ENCODE data around the gene PTPN11. TPM values are rescaled to one million over a fixed set of nuclear protein-coding genes. Genes with fewer than 3 reads are reported as not detected.

PTPN11 gene
- total and polyA plus RNA-seq, 2 of the 8 experiments (the other 6 are each of a cell fraction or from before 2014, with no cell fraction given), result 28.3 to 133 TPM

DNA sequence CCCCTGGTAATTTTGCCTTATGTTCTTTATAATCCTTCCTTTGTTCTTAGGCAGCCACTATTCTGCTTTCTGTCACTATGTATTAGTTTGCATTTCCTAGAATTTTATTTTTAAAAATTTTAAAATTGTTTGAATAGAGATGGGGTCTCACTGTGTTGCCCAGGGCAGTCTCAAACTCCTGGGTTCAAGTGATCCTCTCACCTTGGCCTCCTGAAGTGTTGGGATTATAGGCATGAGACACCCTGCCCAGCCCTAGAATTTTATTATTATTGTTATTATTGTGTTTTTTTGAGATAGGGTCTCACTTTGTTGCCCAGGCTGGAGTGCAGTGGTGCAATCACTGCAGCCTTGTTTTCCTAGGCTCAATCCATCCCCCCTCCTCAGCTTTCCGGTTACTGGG lies 2.6 kb downstream of the PTPN11 start:
- Histone ChIP-seq H3K4me3 (ENCODE audit: extremely low read depth in 1 of 4, insufficient read depth in 2 of 4, low read depth in 3 of 4, low read length in 4 of 4) (no peak overlapping the region), H3K79me2 (ENCODE audit: control insufficient read depth in 1 of 2, insufficient read depth in 2 of 2, low read length in 2 of 2) (peaks cover 13 to 71% of the 10 kb centered on the region in 2 experiments), H4K91ac (replicated peaks; ENCODE audit: insufficient read length, low read length) (no peak overlapping the region), H3K23me2 (ENCODE audit: low read depth, low read length) (0 out of 2 replicates have a peak, but pooled peaks cover 2% of the 10 kb centered on the region), H3K9me3 (ENCODE audit: insufficient read depth in 2 of 2, low read depth in 1 of 2, low read length in 1 of 2) (no peaks in the 10 kb centered on the region), H2BK5ac (ENCODE audit: low read depth, low read length) (no peak overlapping the region), H3K14ac (ENCODE audit: insufficient read length) (no peak overlapping the region), H2AK5ac (ENCODE audit: low read depth, low read length) (no peak overlapping the region), H2BK120ac (replicated peaks; ENCODE audit: low read depth, low read length) (no peak overlapping the region), H3K23ac (ENCODE audit: insufficient read length) (no peak overlapping the region), H3K18ac (ENCODE audit: extremely low read depth, low read length) (no peak overlapping the region), H3K4me1 (replicated peaks in 1 of 4; ENCODE audit: control insufficient read depth in 3 of 4, insufficient read depth in 4 of 4, low read length in 3 of 4) (no peaks in the 10 kb centered on the region), H3K79me1 (ENCODE audit: low read depth, low read length) (peaks cover 3% of the 10 kb centered on the region; the same call in 1 of the 2 replicates), H3K36me3 (ENCODE audit: control insufficient read depth in 2 of 4, insufficient read depth in 4 of 4, low read length in 3 of 4) (no peaks in the 10 kb centered on the region; a peak in 1 of 8 replicates), H3K56ac (replicated peaks; ENCODE audit: insufficient read length, low read depth, low read length) (no peak overlapping the region), H4K5ac (ENCODE audit: insufficient read length, low read depth, low read length) (no peak overlapping the region), H3K4ac (replicated peaks; ENCODE audit: insufficient read length, low read depth, low read length) (no peak overlapping the region), H3K27ac (ENCODE audit: low read depth, low read length) (no peak overlapping the region), H3K27me3 (replicated peaks in 1 of 4; ENCODE audit: control insufficient read depth in 3 of 4, extremely low read depth in 1 of 4, insufficient read depth in 3 of 4, low read length in 3 of 4) (no peaks in the 10 kb centered on the region), H3K9ac (replicated peaks in 1 of 4; ENCODE audit: extremely low read depth in 1 of 4, low read depth in 3 of 4, low read length in 3 of 4) (no peak overlapping the region), H2BK20ac (ENCODE audit: low read length) (no peak overlapping the region), H4K8ac (ENCODE audit: extremely low read depth, insufficient read depth, low read length) (no peak overlapping the region), H2AFZ (ENCODE audit: low read length) (no peak overlapping the region), H2BK15ac (ENCODE audit: low read length) (no peak overlapping the region), H4K20me1 (replicated peaks in 1 of 2; ENCODE audit: control insufficient read depth in 1 of 2, insufficient read depth in 2 of 2, low read length in 2 of 2) (peaks cover 0 to 5% of the 10 kb centered on the region in 2 experiments), H3K4me2 (ENCODE audit: insufficient read depth in 1 of 2, low read depth in 2 of 2, low read length in 2 of 2) (no peak overlapping the region), H2BK12ac (ENCODE audit: low read depth, low read length) (no peak overlapping the region)
- FAIRE-seq (no peak), DNase-seq (ENCODE audit: low read depth in 1 of 2, low spot score in 2 of 2) (no peak)
- 100% methylated on average over 1 of the region's 1 CpG; no CpG with 5 or more reads in 1 of the 2 experiments for WGBS, 2 experiments (ENCODE audit: extremely low coverage in 1 of 2, insufficient coverage in 1 of 2, insufficient read length in 1 of 2, insufficient replicate concordance in 2 of 2, low coverage in 1 of 2, low lambda C conversion rate in 2 of 2, missing lambda C conversion rate in 1 of 2)
- ChIA-PET CTCF (ENCODE audit: partially characterized antibody) (no interaction called here), POLR2A (ENCODE audit: partially characterized antibody) (interaction anchor here (3.7 kb wide), 1 partner anchor 16 kb away, joined by 13 read pairs; no protein-coding TSS in a partner anchor)
- no peak for TF ChIP-seq CTBP2 (IDR thresholded peaks at IDR 0.05; ENCODE audit: borderline replicate concordance, insufficient read depth, insufficient read length, low read length)
- no peak for TF ChIP-seq TEAD4 (IDR thresholded peaks at IDR 0.05; ENCODE audit: low read depth, low read length)
- TF ChIP-seq SP1 (IDR thresholded peaks at IDR 0.05; ENCODE audit: low read depth, low read length), result no peak
- TF ChIP-seq NANOG (IDR thresholded peaks at IDR 0.05; ENCODE audit: insufficient read depth, low read depth, low read length, poor library complexity, severe bottlenecking), result no peak
- no peak for TF ChIP-seq CHD1 (IDR thresholded peaks at IDR 0.05; ENCODE audit: low read depth, low read length)
- TF ChIP-seq USF2 (IDR thresholded peaks at IDR 0.05; ENCODE audit: low read length), result no peak
- TF ChIP-seq MAX (IDR thresholded peaks at IDR 0.05), result no peak
- TF ChIP-seq, protein P1, sequence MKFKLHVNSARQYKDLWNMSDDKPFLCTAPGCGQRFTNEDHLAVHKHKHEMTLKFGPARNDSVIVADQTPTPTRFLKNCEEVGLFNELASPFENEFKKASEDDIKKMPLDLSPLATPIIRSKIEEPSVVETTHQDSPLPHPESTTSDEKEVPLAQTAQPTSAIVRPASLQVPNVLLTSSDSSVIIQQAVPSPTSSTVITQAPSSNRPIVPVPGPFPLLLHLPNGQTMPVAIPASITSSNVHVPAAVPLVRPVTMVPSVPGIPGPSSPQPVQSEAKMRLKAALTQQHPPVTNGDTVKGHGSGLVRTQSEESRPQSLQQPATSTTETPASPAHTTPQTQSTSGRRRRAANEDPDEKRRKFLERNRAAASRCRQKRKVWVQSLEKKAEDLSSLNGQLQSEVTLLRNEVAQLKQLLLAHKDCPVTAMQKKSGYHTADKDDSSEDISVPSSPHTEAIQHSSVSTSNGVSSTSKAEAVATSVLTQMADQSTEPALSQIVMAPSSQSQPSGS (IDR thresholded peaks at IDR 0.05; ENCODE audit: low read length), result no peak
- TF ChIP-seq GTF2F1 (IDR thresholded peaks at IDR 0.05; ENCODE audit: borderline replicate concordance, low read depth, low read length), result no peak
- no peak for TF ChIP-seq RFX5 (IDR thresholded peaks at IDR 0.05; ENCODE audit: borderline replicate concordance, low read depth, low read length)
- TF ChIP-seq GABPA (IDR thresholded peaks at IDR 0.05; ENCODE audit: borderline replicate concordance, insufficient read depth, low read length), result no peak
